ENCODE data around the gene ACVR1. TPM values are rescaled to one million over a fixed set of nuclear protein-coding genes. Genes with fewer than 3 reads are reported as not detected.

The ACVR1 gene
- total and polyA plus RNA-seq, 2 of the 13 experiments (the other 11 are each of a cell fraction or from before 2014, with no cell fraction given) = 2.3 to 5.4 TPM

DNA sequence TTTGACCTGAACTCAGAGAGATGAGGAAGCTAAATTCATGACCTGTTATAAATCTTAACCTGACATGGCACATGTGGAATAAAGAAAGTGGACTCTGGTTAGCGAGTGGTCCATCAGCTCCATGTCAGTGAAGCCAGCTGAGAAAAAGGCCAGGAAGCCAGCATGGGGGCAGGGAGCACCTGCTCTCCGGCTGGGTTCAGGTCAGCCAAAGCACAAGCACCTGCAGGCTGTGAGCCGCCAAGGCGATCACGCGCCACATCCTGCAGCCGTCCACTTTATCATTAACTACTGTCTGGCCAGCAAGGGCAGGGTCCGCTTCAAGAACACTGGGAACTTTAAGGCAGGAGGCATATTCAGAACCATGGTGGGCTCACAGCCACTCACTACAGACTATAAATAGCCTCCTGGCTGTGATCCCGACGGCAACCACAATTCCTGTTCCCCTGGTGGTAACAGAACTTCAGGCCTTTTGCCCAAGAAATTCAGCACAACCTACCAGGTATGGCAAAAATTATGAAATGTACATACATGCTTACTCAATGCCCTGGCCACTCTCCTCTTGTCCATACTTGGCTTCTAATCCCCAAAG lies 35.5 kb downstream of the ACVR1 start (continued):
- TF ChIP-seq ZZZ3 (CRISPR knock-in tag; IDR thresholded peaks at IDR 0.05; ENCODE audit: borderline replicate concordance) = 0 out of 2 replicates have a peak, but pooled peaks have one; percentile 37
- peak; percentile 25 for TF ChIP-seq ELF1 (CRISPR knock-in tag; IDR thresholded peaks at IDR 0.05)
- TF ChIP-seq ZNF460 (CRISPR knock-in tag; IDR thresholded peaks at IDR 0.05; ENCODE audit: borderline replicate concordance) = no peak
- no peak for TF ChIP-seq ZNF17 (CRISPR knock-in tag; IDR thresholded peaks at IDR 0.05)
- TF ChIP-seq, protein P1, sequence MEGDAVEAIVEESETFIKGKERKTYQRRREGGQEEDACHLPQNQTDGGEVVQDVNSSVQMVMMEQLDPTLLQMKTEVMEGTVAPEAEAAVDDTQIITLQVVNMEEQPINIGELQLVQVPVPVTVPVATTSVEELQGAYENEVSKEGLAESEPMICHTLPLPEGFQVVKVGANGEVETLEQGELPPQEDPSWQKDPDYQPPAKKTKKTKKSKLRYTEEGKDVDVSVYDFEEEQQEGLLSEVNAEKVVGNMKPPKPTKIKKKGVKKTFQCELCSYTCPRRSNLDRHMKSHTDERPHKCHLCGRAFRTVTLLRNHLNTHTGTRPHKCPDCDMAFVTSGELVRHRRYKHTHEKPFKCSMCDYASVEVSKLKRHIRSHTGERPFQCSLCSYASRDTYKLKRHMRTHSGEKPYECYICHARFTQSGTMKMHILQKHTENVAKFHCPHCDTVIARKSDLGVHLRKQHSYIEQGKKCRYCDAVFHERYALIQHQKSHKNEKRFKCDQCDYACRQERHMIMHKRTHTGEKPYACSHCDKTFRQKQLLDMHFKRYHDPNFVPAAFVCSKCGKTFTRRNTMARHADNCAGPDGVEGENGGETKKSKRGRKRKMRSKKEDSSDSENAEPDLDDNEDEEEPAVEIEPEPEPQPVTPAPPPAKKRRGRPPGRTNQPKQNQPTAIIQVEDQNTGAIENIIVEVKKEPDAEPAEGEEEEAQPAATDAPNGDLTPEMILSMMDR (CRISPR knock-in tag; IDR thresholded peaks at IDR 0.05) = peak; percentile 32
- TF ChIP-seq HNRNPL (IDR thresholded peaks at IDR 0.05; ENCODE audit: low read depth, low read length) = no peak
- TF ChIP-seq SCMH1 (CRISPR knock-in tag; IDR thresholded peaks at IDR 0.05; ENCODE audit: borderline replicate concordance) = no peak
- TF ChIP-seq, protein P2, sequence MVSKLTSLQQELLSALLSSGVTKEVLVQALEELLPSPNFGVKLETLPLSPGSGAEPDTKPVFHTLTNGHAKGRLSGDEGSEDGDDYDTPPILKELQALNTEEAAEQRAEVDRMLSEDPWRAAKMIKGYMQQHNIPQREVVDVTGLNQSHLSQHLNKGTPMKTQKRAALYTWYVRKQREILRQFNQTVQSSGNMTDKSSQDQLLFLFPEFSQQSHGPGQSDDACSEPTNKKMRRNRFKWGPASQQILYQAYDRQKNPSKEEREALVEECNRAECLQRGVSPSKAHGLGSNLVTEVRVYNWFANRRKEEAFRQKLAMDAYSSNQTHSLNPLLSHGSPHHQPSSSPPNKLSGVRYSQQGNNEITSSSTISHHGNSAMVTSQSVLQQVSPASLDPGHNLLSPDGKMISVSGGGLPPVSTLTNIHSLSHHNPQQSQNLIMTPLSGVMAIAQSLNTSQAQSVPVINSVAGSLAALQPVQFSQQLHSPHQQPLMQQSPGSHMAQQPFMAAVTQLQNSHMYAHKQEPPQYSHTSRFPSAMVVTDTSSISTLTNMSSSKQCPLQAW (CRISPR knock-in tag; IDR thresholded peaks at IDR 0.05) = peak; percentile 87
- TF ChIP-seq HINFP (CRISPR knock-in tag; IDR thresholded peaks at IDR 0.05; ENCODE audit: low read depth) = 0 out of 2 replicates have a peak, but pooled peaks have one; percentile 56
- TF ChIP-seq ZNF160 (CRISPR knock-in tag; IDR thresholded peaks at IDR 0.05) = peak; percentile 39; the same call in 1 of the 2 replicates
- TF ChIP-seq ZNF687 (CRISPR knock-in tag; IDR thresholded peaks at IDR 0.05) = peak; percentile 96
- no peak for TF ChIP-seq ZNF3 (CRISPR knock-in tag; IDR thresholded peaks at IDR 0.05)
- TF ChIP-seq ZNF724P (CRISPR knock-in tag; IDR thresholded peaks at IDR 0.05; ENCODE audit: borderline replicate concordance) = peak; percentile 80; the same call in 1 of the 2 replicates
- TF ChIP-seq HOXA9 (CRISPR knock-in tag; IDR thresholded peaks at IDR 0.05; ENCODE audit: borderline replicate concordance) = no peak
